Hepatocyte (in vitro differentiated cells): ENCODE results near the gene CD4. TPM values are rescaled to one million over a fixed set of nuclear protein-coding genes. Genes with fewer than 3 reads are reported as not detected.

Source experiments
- DNase-seq: peaks from one replicate; pipeline ENCODE4 v3.0.0-alpha.2; 2016; ENCODE audit warnings: low spot score
- H2AFZ ChIP-seq: fragments of 200-600 bp; sonication (generic); 2 replicates; pipeline ENCODE4 v1.6.0; 2016; ENCODE audit warnings: antibody characterized with exemption, mild to moderate bottlenecking
- H3K27ac ChIP-seq: fragments of 200-600 bp; sonication (generic); 2 replicates; pipeline ENCODE4 v1.5.1; 2016; ENCODE audit warnings: mild to moderate bottlenecking
- H3K27me3 ChIP-seq: fragments of 200-600 bp; sonication (generic); 2 replicates; pipeline ENCODE4 v1.6.1; 2016
- H3K36me3 ChIP-seq: fragments of 200-600 bp; sonication (generic); replicated peaks from 2 replicates; pipeline ENCODE4 v1.5.1; 2016; ENCODE audit warnings: low read depth; ENCODE audit not compliant: insufficient read depth
- H3K4me1 ChIP-seq: fragments of 200-600 bp; sonication (generic); 2 replicates; pipeline ENCODE4 v1.5.1; 2016; ENCODE audit warnings: mild to moderate bottlenecking, moderate library complexity; ENCODE audit not compliant: insufficient read depth
- H3K4me2 ChIP-seq: fragments of 200-600 bp; sonication (generic); 2 replicates; pipeline ENCODE4 v1.6.0; 2016
- H3K4me3 ChIP-seq: fragments of 200-600 bp; sonication (generic); 2 replicates; pipeline ENCODE4 v1.5.1; 2016; ENCODE audit warnings: mild to moderate bottlenecking
- H3K79me2 ChIP-seq: fragments of 200-600 bp; sonication (generic); 2 replicates; pipeline ENCODE4 v1.6.0; 2017; ENCODE audit warnings: mild to moderate bottlenecking
- H3K9me2 ChIP-seq: fragments of 200-600 bp; sonication (generic); replicated peaks from 2 replicates; pipeline ENCODE4 v1.6.0; 2017; ENCODE audit warnings: mild to moderate bottlenecking; ENCODE audit not compliant: insufficient read depth
- H3K9me3 ChIP-seq: fragments of 200-600 bp; sonication (generic); 2 replicates; pipeline ENCODE4 v1.5.1; 2016; ENCODE audit warnings: low read depth, mild to moderate bottlenecking
- H4K20me1 ChIP-seq: fragments of 200-600 bp; sonication (generic); 2 replicates; pipeline ENCODE4 v1.6.0; 2016; ENCODE audit warnings: mild to moderate bottlenecking; ENCODE audit not compliant: insufficient read depth, poor library complexity, severe bottlenecking
- CTCF ChIP-seq: fragments of 200-600 bp; sonication (generic); IDR thresholded peaks from 2 replicates; pipeline ENCODE4 v1.5.1; 2016; ENCODE audit warnings: antibody characterized with exemption, mild to moderate bottlenecking; ENCODE audit not compliant: poor library complexity
- EZH2 ChIP-seq: fragments of 200-600 bp; sonication (generic); IDR thresholded peaks from 2 replicates; pipeline ENCODE4 v1.6.1; 2016; ENCODE audit warnings: antibody characterized with exemption, mild to moderate bottlenecking, borderline replicate concordance
- EZH2phosphoT487 ChIP-seq: fragments of 200-600 bp; sonication (generic); IDR thresholded peaks from one replicate; pipeline ENCODE4 v1.6.1; 2018; ENCODE audit warnings: antibody characterized with exemption, mild to moderate bottlenecking, low read depth, moderate library complexity; ENCODE audit not compliant: unreplicated experiment, severe bottlenecking
- WGBS: methylation state at CpG from one replicate; pipeline ENCODE4 v1.1.6; 2016; ENCODE audit warnings: low lambda C conversion rate; ENCODE audit errors: missing lambda C conversion rate; 5-methylcytosine and 5-hydroxymethylcytosine counted together
- polyA plus RNA-seq: library from polyadenylated mRNA; unstranded; fragments of >200 nt; fragmentation: Nextera tagmentation; extraction: Ambion mirVana; gene quantifications from 2 replicates; pipeline ENCODE4 v1.2.1, GENCODE V29; 2016
- total RNA-seq: library from RNA; depleted of rRNA; stranded (reverse); fragments of >200 nt; gene quantifications from 2 replicates; pipeline ENCODE4 v1.2.3, GENCODE V29; 2014

CD4 gene
- total and polyA plus RNA-seq, 2 experiments from 2014 or later: 2.7 to 6.4 TPM

GRCh38 chr12:6775185-6776174, 13.8 kb upstream of the CD4 start:
- WGBS: 67% methylated on average over 16 of the region's 16 CpGs
- DNase-seq: no peak
- H3K4me2 ChIP-seq: peak overlapping the region; percentile 45

GRCh38 chr12:6777386-6777785, 11.9 kb upstream of the CD4 start:
- Histone ChIP-seq H3K36me3 (no peaks in the 10 kb centered on the region), H3K9me3 (no peaks in the 10 kb centered on the region), H3K27ac (no peak overlapping the region), H3K27me3 (no peaks in the 10 kb centered on the region), H3K4me2 (peak overlapping the region; percentile 89), H3K79me2 (no peaks in the 10 kb centered on the region), H3K4me3 (no peak overlapping the region), H4K20me1 (no peaks in the 10 kb centered on the region), H3K4me1 (peaks cover 39% of the 10 kb centered on the region), H3K9me2 (no peaks in the 10 kb centered on the region), H2AFZ (no peak overlapping the region)
- TF ChIP-seq CTCF (no peak), EZH2phosphoT487 (no peak), EZH2 (no peak)
- 92% methylated on average over 5 of the region's 5 CpGs for WGBS
- peak; percentile 2 for DNase-seq

More at GRCh38 chr12:6775185-6776174, 13.8 kb upstream of the CD4 start:
- H3K36me3 ChIP-seq: no peaks in the 10 kb centered on the region
- H4K20me1 ChIP-seq: no peaks in the 10 kb centered on the region
- no peak overlapping the region for H3K4me3 ChIP-seq
- TF ChIP-seq EZH2: no peak
- TF ChIP-seq EZH2phosphoT487: no peak
- no peak for TF ChIP-seq CTCF
- no peaks in the 10 kb centered on the region for H3K79me2 ChIP-seq
- peak overlapping the region; percentile 60 for H3K27ac ChIP-seq
- H2AFZ ChIP-seq: no peak overlapping the region
- no peaks in the 10 kb centered on the region for H3K9me3 ChIP-seq
- peaks cover 39% of the 10 kb centered on the region for H3K4me1 ChIP-seq
- H3K9me2 ChIP-seq: no peaks in the 10 kb centered on the region
- no peaks in the 10 kb centered on the region for H3K27me3 ChIP-seq

- Histone ChIP-seq H2AFZ (peak overlapping the region; percentile 40), H3K79me2 (no peaks in the 10 kb centered on the region), H3K4me3 (no peak overlapping the region), H3K4me1 (peaks cover 39% of the 10 kb centered on the region), H3K9me3 (no peaks in the 10 kb centered on the region), H3K27ac (peak overlapping the region; percentile 47), H3K36me3 (no peaks in the 10 kb centered on the region), H4K20me1 (no peaks in the 10 kb centered on the region), H3K9me2 (no peaks in the 10 kb centered on the region), H3K27me3 (no peaks in the 10 kb centered on the region), H3K4me2 (peak overlapping the region; percentile 89)
- TF ChIP-seq EZH2 (no peak), EZH2phosphoT487 (no peak), CTCF (no peak)
- peak; percentile 59 for DNase-seq
- WGBS: 29% methylated on average over 14 of the region's 14 CpGs
Measured at GRCh38 chr12:6778217-6778573, 11.1 kb upstream of the CD4 start.
